CD4-positive, alpha-beta T cell treated with Interleukin-17A for 4 hours (primary cell): Measurements from ENCODE around the gene TPSG1.

Experiments
- DNase-seq: peaks from one replicate; pipeline ENCODE4 v3.0.0-alpha.2; 2020; ENCODE audit warnings: mixed read lengths

Gene TPSG1

GRCh38 chr16:1174477-1175357, 50.4 kb downstream of the TPSG1 start:
- DNase-seq: no peak

DNA sequence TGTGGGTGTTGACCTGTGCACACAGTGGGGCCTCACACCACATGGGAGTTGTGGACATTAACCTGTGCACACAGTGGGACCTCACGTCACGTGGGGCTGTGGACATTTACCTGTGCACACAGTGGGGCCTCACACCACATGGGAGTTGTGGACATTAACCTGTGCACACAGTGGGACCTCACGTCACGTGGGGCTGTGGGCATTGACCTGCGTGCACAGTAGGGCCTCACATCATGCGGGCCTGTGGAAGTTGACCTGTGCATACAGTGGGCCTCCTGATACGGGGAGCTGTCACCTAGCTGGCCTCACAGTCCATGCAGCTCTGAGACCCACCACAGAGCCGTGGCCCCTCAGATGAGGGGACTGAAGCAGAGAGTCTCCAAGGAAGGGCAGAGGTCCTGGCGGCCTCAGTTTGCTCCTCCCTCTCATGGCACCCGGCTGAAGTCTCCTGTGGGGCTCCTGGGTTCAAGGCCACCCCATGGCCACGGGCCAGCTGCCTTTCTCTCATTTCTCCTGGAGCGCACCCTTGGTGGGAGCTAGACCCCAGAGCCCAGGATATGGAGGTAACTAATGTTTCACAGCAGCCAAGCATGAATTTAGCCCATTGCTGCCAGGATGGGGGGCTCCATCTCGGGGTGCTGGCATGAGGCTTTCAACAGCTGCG, 51.1 kb downstream of the TPSG1 start:
- DNase-seq: no peak

DNA sequence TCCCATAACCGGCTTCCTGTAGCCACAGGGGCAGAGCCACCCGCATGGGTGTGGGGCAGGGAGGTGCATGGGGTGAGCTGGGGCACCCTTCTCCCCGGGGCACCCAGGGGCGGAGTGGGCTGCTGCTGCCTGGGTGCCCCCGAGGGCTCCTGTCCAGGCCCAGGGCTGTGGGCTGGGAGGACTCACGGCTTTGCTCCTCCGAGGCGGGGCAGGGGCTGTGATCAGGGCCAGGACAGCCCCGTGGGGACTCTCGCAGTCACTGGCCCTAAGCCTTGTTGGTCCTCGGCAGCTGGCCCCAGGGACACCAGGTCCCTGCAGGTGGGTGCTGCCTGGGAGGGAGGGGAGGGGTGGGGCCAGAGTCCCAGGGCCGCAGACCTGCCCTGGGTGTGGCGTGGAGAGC, 52.4 kb downstream of the TPSG1 start:
- no peak for DNase-seq

- DNase-seq: no peak
These were observed 53.1 kb downstream of the TPSG1 start for GRCh38 chr16:1171854-1172428.
